ENCODE results near the gene DYNC2H1.

- TF ChIP-seq CTCF (IDR thresholded peaks at IDR 0.05) = no peak
- TF ChIP-seq EP300 (IDR thresholded peaks at IDR 0.05) = no peak
These were observed 32.9 kb upstream of the DYNC2H1 start for GRCh38 chr11:103076361-103076760.

Measured in sigmoid colon (tissue), 4 donors.